Endothelial cell of umbilical vein (primary cell): ENCODE measurements around the gene GPR150. TPM values are rescaled to one million over a fixed set of nuclear protein-coding genes. Genes with fewer than 3 reads are reported as not detected.

Experiments
- BruUV-seq: library from RNA; stranded (reverse); fragments of 400-500 nt; replicated peaks from 2 replicates; lab custom pipeline; 2021; lab: Mats Ljungman, UMichigan
- CTCF ChIA-PET: fragments of 300-600, 350-600 bp; sonication (Branson Sonifier 250); formaldehyde crosslinking; loops from one replicate; lab custom pipeline; 2021; ENCODE audit warnings: antibody characterized with exemption, inconsistent platforms; lab: Charles Lee
- POLR2A ChIA-PET: fragments of 300-600, 350-600 bp; sonication (Branson Sonifier 250); formaldehyde crosslinking; loops from one replicate; lab custom pipeline; 2021; ENCODE audit warnings: antibody characterized with exemption, inconsistent platforms; lab: Charles Lee
- DNase-seq: peaks from one replicate; pipeline ENCODE4 v3.0.0-alpha.2; 2011; ENCODE audit warnings: low read depth, low spot score
- FAIRE-seq: peaks from 2 replicates; lab custom pipeline; 2011; peaks lifted over from hg19 to GRCh38; lab: Jason Lieb, UNC
- H2AFZ ChIP-seq: 2 replicates; pipeline ENCODE4 v1.6.0; 2012; ENCODE audit warnings: low read depth, low read length, control low read depth, inconsistent platforms
- H3K27ac ChIP-seq: 2 replicates; pipeline ENCODE4 v1.5.1; 2011; ENCODE audit warnings: low read depth, mild to moderate bottlenecking, control low read depth, low read length, moderate library complexity; ENCODE audit not compliant: insufficient read depth
- H3K27me3 ChIP-seq, 2 experiments: 2 replicates each; pipeline versions ENCODE4 v1.6.0 to v1.6.1; 2011; ENCODE audit warnings: low read length in 2 of 2, mixed read lengths in 1 of 2; ENCODE audit not compliant: control insufficient read depth in 2 of 2, insufficient read depth in 2 of 2
- H3K36me3 ChIP-seq, 2 experiments: 2 replicates in 1 of 2; 3 replicates in 1 of 2; pipeline ENCODE4 v1.5.1; 2011; ENCODE audit warnings: low read length in 2 of 2, mild to moderate bottlenecking in 1 of 2, moderate library complexity in 1 of 2; ENCODE audit not compliant: control insufficient read depth in 2 of 2, insufficient read depth in 2 of 2; ENCODE audit errors: extremely low read depth in 1 of 2
- H3K4me1 ChIP-seq: 3 replicates; pipeline ENCODE4 v1.5.1; 2011; ENCODE audit warnings: mild to moderate bottlenecking, low read length; ENCODE audit not compliant: control insufficient read depth, insufficient read depth; ENCODE audit errors: extremely low read depth
- H3K4me2 ChIP-seq: 2 replicates; pipeline ENCODE4 v1.6.1; 2011; ENCODE audit warnings: low read length, control low read depth, mixed read lengths; ENCODE audit not compliant: insufficient read depth
- H3K4me3 ChIP-seq, 3 experiments: fragments of 200-600 bp in 1 of 3; sonication (generic), shearing (Covaris generic) in 1 of 3; replicated peaks in 1 of 3; 2 replicates each; pipeline ENCODE4 v1.5.1; 2011 to 2016; ENCODE audit warnings: control low read depth in 3 of 3, low read length in 3 of 3, mild to moderate bottlenecking in 2 of 3, inconsistent platforms in 1 of 3, low read depth in 1 of 3, moderate library complexity in 1 of 3; ENCODE audit not compliant: insufficient read depth in 1 of 3
- H3K79me2 ChIP-seq: 2 replicates; pipeline ENCODE4 v1.6.0; 2012; ENCODE audit warnings: low read length, inconsistent platforms; ENCODE audit not compliant: control insufficient read depth, insufficient read depth
- H3K9ac ChIP-seq: replicated peaks from 2 replicates; pipeline ENCODE3; 2011; ENCODE audit warnings: low read length, control low read depth; ENCODE audit not compliant: insufficient read depth; ENCODE audit errors: extremely low read depth
- H3K9me1 ChIP-seq: replicated peaks from 3 replicates; pipeline ENCODE4 v1.6.0; 2011; ENCODE audit warnings: mild to moderate bottlenecking, low read length; ENCODE audit not compliant: control insufficient read depth, insufficient read depth; ENCODE audit errors: extremely low read depth
- H3K9me3 ChIP-seq: replicated peaks from 2 replicates; pipeline ENCODE4 v1.5.1; 2012; ENCODE audit warnings: low read length, inconsistent platforms; ENCODE audit not compliant: control insufficient read depth, insufficient read depth
- H4K20me1 ChIP-seq: replicated peaks from 2 replicates; pipeline ENCODE3; 2011; ENCODE audit warnings: mild to moderate bottlenecking, low read length; ENCODE audit not compliant: control insufficient read depth, insufficient read depth; ENCODE audit errors: extremely low read depth
- CTCF ChIP-seq, 2 donors: IDR thresholded peaks; 1 replicate in 1 of 2; 2 replicates in 1 of 2; pipeline ENCODE4 v1.5.1; 2011; ENCODE audit warnings: low read length in 2 of 2, mild to moderate bottlenecking in 2 of 2, moderate library complexity in 2 of 2, control low read depth in 1 of 2, inconsistent platforms in 1 of 2, low read depth in 1 of 2; ENCODE audit not compliant: insufficient read depth in 1 of 2; ENCODE audit errors: extremely low read depth in 1 of 2
- EZH2 ChIP-seq: IDR thresholded peaks from 2 replicates; pipeline ENCODE4 v1.6.1; 2012; ENCODE audit warnings: borderline replicate concordance, low read depth, mild to moderate bottlenecking, moderate library complexity, low read length, inconsistent platforms; ENCODE audit not compliant: severe bottlenecking
- FOS ChIP-seq: IDR thresholded peaks from 2 replicates; pipeline ENCODE4 v1.6.1; 2011; ENCODE audit warnings: mild to moderate bottlenecking, low read length, moderate library complexity, borderline replicate concordance; ENCODE audit not compliant: insufficient read depth
- GATA2 ChIP-seq: IDR thresholded peaks from 2 replicates; pipeline ENCODE4 v1.7.0; 2011; ENCODE audit warnings: low read depth, mild to moderate bottlenecking, moderate library complexity, mixed read lengths, low read length; ENCODE audit not compliant: insufficient read length, insufficient read depth
- JUN ChIP-seq: IDR thresholded peaks from 2 replicates; pipeline ENCODE4 v1.6.1; 2011; ENCODE audit warnings: borderline replicate concordance, low read depth; ENCODE audit not compliant: insufficient read length, insufficient read depth
- MAX ChIP-seq: IDR thresholded peaks from 2 replicates; pipeline ENCODE4 v1.6.1; 2011; ENCODE audit not compliant: insufficient read depth, insufficient read length
- MYC ChIP-seq: IDR thresholded peaks from one replicate; pipeline ENCODE4 v1.6.1; 2011; ENCODE audit warnings: mild to moderate bottlenecking, low read depth, low read length
- POLR2A ChIP-seq: IDR thresholded peaks from 2 replicates; pipeline ENCODE4 v1.6.1; 2012; ENCODE audit warnings: low read depth, mild to moderate bottlenecking, control low read depth, low read length
- POLR2AphosphoS5 ChIP-seq: IDR thresholded peaks from 2 replicates; pipeline ENCODE4 v1.6.1; 2012; ENCODE audit warnings: low read depth, mild to moderate bottlenecking, control low read depth, low read length, moderate library complexity; ENCODE audit not compliant: insufficient read depth
- dilution Hi-C: fragments of 300-500 bp; cut with MboI; formaldehyde crosslinking; loops from one replicate; pipeline ENCODE4 v1.15.0; 2019; ENCODE audit warnings: low sequenced_read_pairs; ENCODE audit not compliant: extremely low pct_ligation_motif_present
- intact Hi-C: fragments of 100-400 bp; cut with micrococcal nuclease; formaldehyde crosslinking; loops from one replicate; pipeline ENCODE4 v1.10.0; 2022
- polyA plus RNA-seq, 4 experiments: library from polyadenylated mRNA; depleted of rRNA in 3 of 4; stranded (reverse) in 3 of 4; unstranded in 1 of 4; fragments of >200 nt; gene quantifications; 2 replicates each; pipeline versions ENCODE4 v1.2.1 to v1.2.3, GENCODE V29; 2011 to 2012; ENCODE audit warnings: missing spikeins in 1 of 4
- total RNA-seq: library from RNA; stranded (reverse); gene quantifications from 2 replicates; pipeline ENCODE4 v1.2.3, GENCODE V29; 2021

GPR150 gene
- total and polyA plus RNA-seq, 2 donors (not counting 3 experiments of a cell fraction or from before 2014, with no cell fraction given): 0.28 to 0.31 TPM

GRCh38 chr5:95623706-95624105 lies 3.8 kb downstream of the GPR150 start:
- Histone ChIP-seq H4K20me1 (no peaks in the 10 kb centered on the region), H3K4me2 (no peak overlapping the region), H3K4me3 (no peak overlapping the region), H3K9me3 (no peaks in the 10 kb centered on the region), H3K27ac (no peak overlapping the region), H3K79me2 (no peaks in the 10 kb centered on the region), H3K4me1 (peaks cover 22% of the 10 kb centered on the region), H3K9me1 (no peaks in the 10 kb centered on the region), H3K36me3 (no peaks in the 10 kb centered on the region), H2AFZ (no peak overlapping the region), H3K27me3 (no peaks in the 10 kb centered on the region), H3K9ac (no peak overlapping the region)
- dilution Hi-C loops (no loop called here), intact Hi-C loops (no loop called here)
- TF ChIP-seq MYC: no peak
- no peak for TF ChIP-seq CTCF (IDR thresholded peaks at IDR 0.05; ENCODE audit: extremely low read depth in 1 of 2, insufficient read depth in 1 of 2, low read depth in 1 of 2, low read length in 2 of 2)
- POLR2A ChIA-PET: no interaction called here
- FAIRE-seq: no peak
- no TSS peak for BruUV-seq
- CTCF ChIA-PET: interaction anchor here (1.2 to 1.9 kb wide), 2 partner anchors 20 to 23 kb away, joined by 3 to 5 read pairs; partner anchors contain the start of gene RFESD
- no peak for DNase-seq

GRCh38 chr5:95624368-95624767 lies 4.5 kb downstream of the GPR150 start:
- dilution Hi-C loops (no loop called here), intact Hi-C loops (no loop called here)
- BruUV-seq: no TSS peak
- no peak overlapping the region for H3K4me3 ChIP-seq
- H3K4me2 ChIP-seq: no peak overlapping the region
- no peaks in the 10 kb centered on the region for H4K20me1 ChIP-seq
- no peak overlapping the region for H3K27ac ChIP-seq
- H3K9me3 ChIP-seq: no peaks in the 10 kb centered on the region
- H3K27me3 ChIP-seq: no peaks in the 10 kb centered on the region
- H3K4me1 ChIP-seq: peaks cover 16% of the 10 kb centered on the region
- H3K36me3 ChIP-seq: no peaks in the 10 kb centered on the region
- FAIRE-seq (no peak), DNase-seq (no peak)
- no peak overlapping the region for H3K9ac ChIP-seq
- no peaks in the 10 kb centered on the region for H3K9me1 ChIP-seq
- no peak overlapping the region for H2AFZ ChIP-seq
- no peak for TF ChIP-seq FOS
- TF ChIP-seq GATA2: no peak
- no peak for TF ChIP-seq JUN
- TF ChIP-seq CTCF (IDR thresholded peaks at IDR 0.05; ENCODE audit: extremely low read depth in 1 of 2, insufficient read depth in 1 of 2, low read depth in 1 of 2, low read length in 2 of 2): no peak
- TF ChIP-seq MYC: no peak
- no peak for TF ChIP-seq POLR2A
- TF ChIP-seq MAX: no peak
- no peak for TF ChIP-seq POLR2AphosphoS5
- TF ChIP-seq EZH2: no peak
- ChIA-PET CTCF (no interaction called here), POLR2A (no interaction called here)
- no peaks in the 10 kb centered on the region for H3K79me2 ChIP-seq
